HG03342 (cell line): ENCODE data around the gene ALDH7A1.
"Not testable (repeated sequence)": the region's sequence is repeated elsewhere in the genome, so short reads cannot be mapped to it uniquely, and the experiment has no call there.

ENCODE experiments used
- ATAC-seq: cut with Tn5 transposase; IDR thresholded peaks from one replicate; pipeline ENCODE4 v1.9.1; 2021; ENCODE audit warnings: mild to moderate bottlenecking, moderate library complexity; ENCODE audit not compliant: unreplicated experiment

Gene ALDH7A1

DNA sequence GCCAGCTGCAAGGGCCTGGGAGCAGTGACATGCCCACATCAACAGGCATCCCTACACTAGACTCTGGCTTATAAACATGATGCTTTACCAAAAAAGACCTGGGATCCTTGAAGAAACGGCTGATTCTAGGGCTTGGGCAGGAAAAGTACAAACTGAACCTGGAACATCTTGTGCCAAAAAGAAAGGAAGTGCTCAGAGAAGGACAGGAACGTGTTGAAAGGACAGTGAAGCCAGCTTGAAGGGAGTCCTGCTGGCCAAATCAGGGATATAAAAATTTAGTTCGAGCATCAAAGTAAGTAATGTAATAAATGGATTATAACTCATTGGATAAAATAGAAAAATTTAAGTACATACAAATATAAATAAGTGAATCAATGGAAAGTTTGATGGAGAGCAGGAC, 58.1 kb downstream of the ALDH7A1 start:
- ATAC-seq: no peak

DNA sequence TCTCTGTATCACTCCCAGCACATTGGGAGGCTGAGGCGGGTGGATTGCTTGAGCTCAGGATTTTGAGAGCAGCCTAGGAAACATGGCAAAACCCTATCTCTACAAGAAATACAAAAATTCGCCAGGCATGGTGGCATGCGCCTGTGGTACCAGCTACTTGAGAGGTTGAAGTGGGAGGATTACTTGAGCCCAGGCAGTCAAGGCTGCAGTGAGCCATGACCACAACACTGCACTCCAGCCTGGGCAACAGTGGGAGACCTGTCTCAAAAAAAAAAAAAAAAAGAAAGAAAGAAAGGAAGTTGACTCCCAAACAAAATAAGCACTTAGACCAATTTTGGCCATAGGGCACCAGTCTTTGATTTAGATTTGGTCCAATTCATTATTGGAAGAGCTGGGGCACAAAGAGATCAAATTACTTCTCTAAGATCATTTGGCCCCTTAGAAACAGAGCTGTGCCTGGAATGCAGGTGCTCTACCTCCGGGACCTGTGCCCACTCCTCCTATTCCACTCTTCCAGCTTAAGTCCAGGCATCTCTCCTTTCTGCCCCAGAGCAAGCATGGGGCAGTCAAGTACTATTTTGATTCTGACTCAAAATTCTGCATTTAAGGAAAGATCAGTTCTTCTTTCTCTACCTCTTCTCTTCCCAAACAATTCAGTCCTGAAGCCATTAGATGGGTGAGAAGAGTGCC, 59.0 kb downstream of the ALDH7A1 start:
- ATAC-seq: no peak

DNA sequence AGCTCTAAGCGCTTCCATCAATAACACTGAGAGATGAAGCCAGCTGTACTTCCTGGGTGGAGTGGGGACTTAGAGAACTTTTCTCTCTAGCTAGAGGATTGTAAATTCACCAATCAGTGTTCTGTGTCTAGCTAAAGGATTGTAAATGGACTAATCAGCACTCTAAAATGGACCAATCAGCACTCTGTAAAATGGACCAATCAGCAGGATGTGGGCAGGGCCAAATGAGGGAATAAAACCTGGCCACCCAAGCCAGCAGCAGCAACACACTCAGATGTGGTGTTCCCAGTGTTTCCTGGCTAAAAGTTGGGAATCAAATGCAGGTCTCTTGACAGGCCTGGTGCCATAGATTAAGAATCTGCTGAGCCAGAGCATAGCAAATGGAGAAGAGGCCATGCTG, 60.5 kb downstream of the ALDH7A1 start:
- no peak for ATAC-seq

DNA sequence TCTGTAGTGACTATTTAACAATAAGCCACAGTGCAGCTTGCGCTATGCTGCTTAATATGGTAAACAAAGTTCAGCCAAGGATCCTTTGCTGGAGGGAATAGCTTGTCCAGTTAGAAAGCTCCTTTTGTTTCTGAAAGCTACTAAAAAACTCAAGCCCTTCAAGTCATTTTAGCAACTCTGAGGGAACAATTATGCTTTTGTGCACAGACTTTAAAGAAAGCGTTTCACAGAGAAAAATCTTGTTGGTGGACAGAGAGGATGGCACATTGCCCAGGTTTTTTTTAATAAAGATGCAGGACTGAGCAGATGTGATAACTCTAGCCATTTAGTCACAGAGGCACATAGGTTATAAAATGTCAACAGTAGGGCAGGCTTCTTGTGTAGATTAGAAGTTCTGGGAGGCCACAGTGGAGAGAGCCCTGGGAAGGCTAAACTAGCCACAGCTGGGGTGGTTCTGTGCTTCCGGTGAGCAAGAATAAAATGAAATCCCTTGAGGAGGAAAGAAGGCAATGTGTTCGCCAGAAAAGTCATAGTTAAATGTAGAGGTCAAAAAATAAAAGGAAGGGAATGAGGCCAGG, 63.4 kb downstream of the ALDH7A1 start:
- no peak for ATAC-seq

DNA sequence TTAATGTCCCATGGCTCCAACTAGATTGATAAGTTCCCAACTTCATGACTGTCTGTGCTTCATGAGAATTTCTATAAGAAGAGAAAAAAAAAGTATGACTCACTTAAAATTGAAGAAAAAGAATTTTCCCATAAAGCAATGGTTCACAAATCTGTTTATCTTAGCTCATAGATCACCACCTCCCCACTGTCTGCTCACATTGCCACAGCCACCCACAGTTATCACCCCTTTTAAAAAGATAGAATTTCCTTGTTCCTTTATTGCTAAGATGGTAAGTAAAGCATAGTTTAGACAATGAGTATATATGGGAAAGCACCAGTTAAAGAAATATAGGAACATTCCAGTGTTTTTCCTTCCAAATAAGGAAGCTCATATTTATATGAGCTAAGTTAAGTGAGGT, 67.1 kb downstream of the ALDH7A1 start:
- no peak for ATAC-seq

DNA sequence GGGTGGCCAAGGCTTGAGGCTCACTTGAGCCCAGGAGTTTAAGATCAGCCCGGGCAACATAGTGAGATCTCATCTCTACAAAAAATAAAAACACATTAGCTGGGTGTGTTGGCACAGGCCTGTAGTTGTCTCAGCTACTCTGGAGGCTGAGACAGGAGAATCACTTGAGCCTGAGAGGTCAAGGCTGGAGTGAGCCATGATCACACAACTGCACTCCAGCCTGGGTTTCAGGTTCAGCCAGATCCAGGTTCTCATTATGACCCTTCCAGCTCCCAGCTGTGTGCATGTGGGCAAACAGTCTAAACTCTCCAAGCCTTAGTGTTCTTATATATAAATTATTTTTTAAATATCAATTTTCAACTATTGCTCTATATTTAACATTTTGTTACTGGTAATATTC, 67.9 kb downstream of the ALDH7A1 start:
- ATAC-seq: no peak

DNA sequence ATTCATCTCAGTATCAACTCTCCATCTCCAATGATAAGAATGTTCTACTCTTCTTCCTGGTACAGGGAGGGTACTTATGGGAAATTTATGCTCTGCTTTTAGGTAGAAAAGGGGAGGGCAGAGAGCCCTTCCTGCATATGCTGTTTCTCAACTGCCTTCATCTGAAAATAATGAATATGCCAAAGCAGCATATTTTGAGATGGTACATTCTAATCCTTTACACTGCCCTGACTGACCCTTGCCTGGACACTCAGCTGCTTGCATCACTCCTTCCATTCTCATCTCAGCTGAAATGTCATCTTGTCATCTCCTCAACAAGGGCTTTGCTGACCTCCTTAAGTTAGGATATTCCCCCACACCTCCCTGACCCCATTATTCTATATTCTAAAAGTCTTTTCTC, 68.5 kb downstream of the ALDH7A1 start:
- no peak for ATAC-seq

DNA sequence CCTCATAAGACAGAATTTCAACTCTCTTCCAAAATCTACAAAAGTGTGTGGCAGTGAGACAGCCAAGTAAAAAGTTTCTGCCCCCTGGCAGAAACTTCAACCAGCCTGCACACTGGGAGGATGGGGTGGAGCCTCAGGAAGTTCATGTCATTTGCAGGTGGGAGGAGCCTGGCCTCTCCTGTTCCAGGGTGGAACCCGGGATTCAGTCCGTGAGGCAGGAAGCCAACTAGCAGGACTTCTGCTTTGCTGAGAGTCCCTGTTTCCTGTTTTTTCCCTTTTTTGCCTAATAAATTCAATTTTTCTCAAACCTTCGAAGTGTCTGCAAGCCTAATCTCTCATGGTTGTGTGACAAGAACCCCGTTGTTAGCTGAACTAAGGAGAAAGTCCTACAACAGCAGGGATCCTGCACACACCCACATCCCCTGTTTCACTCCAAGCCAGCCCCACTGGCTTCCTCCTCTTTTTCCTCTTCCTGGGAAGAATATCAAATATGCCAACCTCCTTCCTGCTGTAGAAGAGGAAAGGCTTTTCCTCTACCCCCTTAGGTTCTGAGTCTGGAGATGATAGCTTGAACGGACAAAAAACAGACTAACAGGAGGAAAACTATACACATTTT, 69.3 kb downstream of the ALDH7A1 start:
- no peak for ATAC-seq

DNA sequence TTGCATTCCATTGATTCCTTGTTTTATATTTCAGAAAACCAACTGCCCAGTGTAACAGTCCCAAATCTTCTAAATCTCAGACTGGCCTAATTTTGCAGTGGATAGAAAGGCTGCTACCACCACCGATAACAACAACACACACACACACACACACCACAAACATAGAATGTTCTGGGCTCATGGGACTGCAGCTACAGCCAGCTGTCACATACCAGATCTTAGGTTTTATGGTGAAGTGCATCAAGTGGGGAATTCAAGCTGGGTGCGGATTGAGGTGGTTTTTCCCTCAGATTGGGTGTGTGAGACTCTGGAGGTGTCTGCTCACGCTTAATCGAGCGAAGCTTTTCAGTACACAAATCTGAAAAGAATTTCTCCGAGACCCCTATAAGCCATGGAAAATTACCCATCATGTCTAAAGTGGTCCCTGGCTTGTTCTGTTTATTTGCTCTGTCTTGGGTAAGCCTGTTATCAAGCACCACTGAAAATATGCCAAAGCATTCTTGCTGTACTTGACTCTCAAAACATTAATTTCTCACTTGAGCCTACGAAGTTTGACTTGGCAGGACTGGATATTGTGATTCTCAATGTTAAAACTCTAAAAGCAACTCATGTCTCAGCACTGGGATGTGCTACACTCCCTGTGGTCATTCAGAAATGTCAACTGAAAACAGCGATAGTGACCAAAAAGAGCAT, 71.1 kb downstream of the ALDH7A1 start:
- no peak for ATAC-seq

DNA sequence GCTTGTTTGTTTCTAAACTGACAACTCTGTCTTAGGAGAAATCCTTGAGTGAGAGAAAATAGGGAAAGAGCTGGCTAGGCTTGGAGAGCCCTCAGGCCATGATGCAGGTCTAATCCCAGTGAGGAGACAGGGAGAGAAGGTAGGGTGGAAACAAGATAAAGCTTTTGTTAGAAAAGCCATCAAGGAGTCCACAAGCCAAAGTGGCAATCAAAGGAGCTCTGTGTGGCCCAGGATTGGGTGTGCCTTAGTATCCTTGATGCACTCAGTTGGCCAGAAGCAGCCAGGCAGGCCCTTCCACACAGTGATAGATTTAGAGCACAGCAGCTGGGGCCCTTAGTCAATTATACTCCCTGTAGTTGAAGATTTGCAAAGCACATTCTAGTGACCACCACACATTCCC, 73.9 kb downstream of the ALDH7A1 start:
- no peak for ATAC-seq

DNA sequence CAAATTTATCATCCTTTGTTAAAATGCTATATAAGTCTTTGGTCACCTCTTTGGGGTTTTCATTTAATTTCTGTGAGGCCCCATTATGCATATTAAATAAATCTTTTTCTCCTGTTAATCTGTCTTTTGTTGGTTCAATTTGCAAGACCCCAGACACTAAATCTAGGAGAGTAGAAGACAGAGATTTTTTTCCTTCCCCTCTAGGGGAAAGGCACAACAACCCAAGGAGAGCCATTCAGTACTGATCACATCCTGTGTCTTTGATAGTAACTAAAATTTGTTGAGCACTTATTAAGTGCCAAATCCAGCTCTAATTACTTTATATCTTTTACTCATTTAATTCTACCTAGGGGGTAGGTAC, 74.4 kb downstream of the ALDH7A1 start:
- ATAC-seq: no peak

DNA sequence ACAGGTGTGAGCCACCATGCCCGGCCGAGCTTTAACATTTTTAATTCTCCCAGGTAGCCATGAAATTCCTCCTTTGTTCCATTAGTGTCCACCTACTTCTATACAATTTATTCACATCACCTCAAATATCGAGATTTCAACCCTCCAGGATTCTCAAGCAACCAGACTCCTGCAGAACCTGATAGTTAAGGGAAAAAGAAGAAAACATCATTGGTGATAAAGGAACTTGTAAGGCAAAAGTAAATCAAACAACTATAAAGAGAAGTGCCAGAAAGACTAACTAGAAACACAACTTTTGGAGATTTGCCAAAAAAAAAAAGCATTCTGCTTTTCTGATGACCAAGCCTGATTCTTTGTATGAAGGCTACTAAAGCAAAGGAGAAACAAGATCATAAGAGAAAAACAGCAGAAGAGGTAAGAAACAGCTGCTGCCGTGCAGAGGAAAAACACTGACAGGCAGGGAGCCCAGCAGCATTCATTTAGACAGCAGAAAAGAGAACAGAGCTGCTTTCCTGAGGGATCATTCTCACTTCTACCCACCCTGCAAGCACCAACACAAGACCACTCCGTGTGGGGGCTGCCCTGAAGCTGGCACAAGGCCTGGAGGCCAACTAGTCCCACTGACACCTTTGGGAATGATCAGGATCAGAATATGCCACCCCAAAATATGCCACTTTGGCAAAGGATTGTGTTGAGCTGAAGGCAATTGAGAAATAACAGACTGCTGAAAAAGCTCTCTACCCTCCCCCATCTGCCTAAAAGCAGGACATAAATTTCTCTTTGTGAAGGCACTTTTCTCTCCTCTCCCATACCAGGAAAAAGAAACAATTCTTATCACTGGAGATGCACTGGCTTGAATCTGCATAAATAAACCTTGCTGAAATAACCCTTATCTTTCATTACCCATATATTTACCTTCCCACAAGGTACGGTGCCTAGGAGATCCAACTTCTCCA, 75.1 kb downstream of the ALDH7A1 start:
- ATAC-seq: no peak

DNA sequence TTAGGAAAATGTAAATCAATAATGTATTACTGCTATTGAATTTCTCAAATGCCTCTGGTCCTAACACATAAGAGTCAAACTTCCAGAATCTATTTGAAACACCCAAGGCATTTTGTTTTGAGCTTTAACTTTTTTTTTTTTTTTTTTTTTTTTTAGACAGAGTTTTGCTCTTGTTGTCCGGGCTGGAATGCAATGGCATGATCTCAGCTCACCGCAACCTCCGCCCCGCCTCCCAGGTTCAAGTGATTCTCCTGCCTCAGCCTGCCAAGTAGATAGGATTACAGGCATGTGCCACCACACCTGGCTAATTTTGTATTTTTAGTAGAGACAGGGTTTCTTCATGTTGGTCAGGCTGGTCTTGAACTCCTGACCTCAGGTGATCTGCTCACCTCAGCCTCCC, 75.8 kb downstream of the ALDH7A1 start:
- not testable (repeated sequence) for ATAC-seq

DNA sequence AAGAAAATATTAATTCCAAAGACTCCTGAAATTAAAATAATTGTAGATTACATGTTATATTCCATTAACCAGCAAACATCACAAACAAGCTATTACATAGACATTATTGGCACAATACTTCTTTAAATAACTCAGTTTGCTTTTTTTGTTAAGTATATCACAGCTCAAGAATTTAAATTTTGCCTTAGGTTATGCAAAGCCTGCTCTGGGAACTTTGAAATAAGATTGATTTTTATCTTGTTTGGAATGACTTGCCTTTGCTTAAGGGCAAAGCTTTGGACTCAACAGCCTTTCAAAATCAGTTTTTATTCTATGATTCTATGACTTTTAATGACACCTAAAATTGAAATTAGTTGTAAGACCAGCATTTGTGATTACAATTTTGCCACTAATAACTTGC, 78.2 kb downstream of the ALDH7A1 start:
- no peak for ATAC-seq

DNA sequence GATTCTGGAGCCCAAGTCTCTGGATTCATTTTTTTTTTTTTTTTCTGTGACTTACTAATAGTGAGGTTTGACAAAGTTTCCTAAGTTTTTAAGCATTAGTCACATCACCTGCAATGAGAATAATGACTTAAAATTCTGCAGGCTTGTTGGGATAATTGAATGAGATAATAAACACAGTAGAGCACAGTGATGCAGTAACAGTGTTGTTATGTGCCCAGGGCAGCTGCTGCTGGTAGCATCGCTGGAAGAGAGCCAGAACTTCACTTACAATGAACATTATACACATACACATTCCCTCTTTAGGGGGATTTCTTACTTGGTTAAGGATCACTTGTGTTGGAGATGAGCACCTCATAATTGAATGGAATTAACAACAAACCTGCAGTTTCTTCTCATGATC, 78.9 kb downstream of the ALDH7A1 start:
- no peak for ATAC-seq

DNA sequence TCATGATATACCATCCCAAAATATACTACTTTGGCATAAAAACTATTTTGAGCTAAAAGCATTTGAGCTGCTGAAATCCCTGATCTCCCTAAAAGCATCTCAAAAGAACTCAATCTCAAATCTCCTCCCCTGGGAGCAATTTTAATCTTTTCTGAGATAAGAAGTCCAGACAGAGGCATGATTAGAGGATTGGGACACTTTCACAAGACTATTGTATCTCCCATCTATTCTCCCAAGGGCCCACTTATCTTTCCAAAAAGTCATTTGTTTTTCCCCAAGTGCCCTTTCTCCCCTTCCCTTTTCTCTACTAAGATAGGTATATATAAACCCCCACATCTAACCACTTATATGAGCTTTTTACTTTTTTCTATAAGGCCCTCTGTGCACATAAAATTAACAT, 79.7 kb downstream of the ALDH7A1 start:
- no peak for ATAC-seq

DNA sequence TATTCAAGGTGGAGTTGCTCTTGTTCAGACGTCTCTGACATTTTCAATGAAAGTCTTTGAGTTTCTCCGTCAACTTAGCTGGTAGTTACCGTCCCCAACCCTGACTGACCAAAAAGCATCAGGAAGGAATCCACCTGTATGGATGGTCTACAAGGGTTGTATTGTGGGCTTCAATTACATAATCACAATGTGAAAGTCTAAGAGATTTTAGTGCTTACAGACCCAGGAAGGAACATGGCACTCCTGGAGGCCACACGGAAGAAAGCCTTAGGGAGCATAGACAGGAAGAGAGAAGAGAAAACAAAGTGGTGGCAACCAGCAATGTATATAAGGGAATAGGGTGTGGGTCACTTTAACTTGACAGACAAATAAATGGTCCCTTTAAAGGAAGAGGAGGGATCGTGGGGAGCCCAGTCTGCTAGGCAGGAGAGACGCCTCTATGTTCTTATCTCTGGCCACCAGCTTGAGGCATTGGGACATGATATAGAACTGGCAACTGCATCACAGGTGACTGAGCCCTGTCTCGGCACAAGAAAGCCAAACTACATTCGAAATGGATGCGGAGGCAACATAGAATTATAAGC, 80.4 kb downstream of the ALDH7A1 start:
- no peak for ATAC-seq

DNA sequence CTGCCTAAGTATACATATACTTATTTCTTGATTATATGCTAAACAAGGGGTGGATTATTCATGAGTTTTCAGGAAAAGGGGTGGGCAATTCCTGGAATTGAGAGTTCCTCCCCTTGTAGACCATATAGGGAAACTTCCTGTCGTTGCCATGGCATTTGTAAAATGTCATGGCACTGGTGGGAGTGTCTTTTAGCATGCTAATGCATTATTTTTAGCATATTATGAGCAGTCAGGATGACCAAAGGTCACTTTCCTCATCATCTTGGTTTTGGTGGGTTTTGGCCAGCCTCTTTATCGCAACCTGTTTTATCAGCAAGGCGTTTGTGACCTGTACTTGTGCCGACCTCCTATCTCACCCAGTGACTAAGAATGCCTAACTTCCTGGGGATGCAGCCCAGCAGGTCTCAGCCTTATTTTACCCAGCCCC, 80.9 kb downstream of the ALDH7A1 start:
- no peak for ATAC-seq

DNA sequence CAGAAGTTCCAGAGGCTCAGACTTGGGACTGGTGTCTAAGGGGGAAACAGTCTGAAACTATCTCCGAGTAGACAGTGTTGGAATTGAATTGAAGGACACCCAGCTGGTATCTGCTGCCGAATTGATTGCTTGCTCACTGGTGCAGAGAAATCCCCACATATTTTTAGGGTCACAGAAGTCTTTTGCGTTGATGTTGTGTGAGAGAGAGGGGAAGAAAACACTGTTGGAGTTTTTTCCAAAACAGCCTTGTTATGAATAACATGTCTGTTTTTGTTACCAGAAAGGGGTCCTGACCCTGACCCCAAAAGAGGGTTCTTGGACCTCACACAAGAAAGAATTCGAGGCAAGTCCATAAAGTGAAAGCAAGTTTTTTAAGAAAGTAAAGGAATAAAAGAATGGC, 81.3 kb downstream of the ALDH7A1 start:
- no peak for ATAC-seq

DNA sequence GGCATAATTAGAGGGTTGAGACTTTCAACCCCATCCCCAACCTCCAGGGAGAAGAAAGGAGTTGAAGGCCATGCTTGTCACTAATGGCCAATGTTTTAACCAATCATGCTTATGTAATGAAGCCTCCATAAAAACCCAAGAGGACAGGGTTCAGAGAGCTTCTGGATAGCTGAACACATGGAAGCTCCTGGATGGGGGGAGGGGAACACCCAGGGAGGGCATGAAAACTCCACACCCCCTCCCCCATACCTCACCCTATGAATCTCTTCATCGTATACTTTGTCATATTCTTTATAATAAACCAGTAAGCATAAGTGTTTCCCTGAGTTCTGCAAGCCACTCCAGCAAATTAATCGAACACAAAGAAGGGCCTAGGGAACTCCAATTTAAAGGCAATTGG, 81.7 kb downstream of the ALDH7A1 start:
- no peak for ATAC-seq

DNA sequence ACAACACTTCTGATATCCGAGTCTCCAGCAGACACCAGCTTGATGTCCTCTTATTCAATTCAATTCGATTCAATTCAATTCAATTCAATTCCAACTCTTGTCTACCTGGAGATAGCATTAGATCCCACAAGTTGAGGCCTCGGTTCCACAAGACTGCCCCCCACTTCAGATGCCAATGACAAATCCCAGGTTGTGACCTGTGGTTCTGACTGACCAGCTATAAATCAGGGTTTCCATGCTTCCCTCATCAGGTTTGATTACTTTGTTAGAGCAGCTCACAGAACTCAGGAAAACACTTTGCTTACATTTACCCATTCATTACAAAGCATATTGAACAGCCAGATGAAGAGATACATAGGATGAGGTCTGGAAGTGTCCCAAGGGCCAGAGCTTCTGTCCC, 82.6 kb downstream of the ALDH7A1 start:
- no peak for ATAC-seq
